NCI-H1417 (cell line): Measurements from ENCODE around the gene PGAP6.
A peak's percentile ranks its signal among the peaks of the same experiment; 100 is the strongest.
"Not testable (repeated sequence)": the region's sequence is repeated elsewhere in the genome, so short reads cannot be mapped to it uniquely, and the experiment has no call there.

Experiments used
- DNase-seq, 3 experiments: peaks; one replicate each; lab custom pipeline; 2025; lab: John Stamatoyannopoulos, UW

The PGAP6 gene, protein sequence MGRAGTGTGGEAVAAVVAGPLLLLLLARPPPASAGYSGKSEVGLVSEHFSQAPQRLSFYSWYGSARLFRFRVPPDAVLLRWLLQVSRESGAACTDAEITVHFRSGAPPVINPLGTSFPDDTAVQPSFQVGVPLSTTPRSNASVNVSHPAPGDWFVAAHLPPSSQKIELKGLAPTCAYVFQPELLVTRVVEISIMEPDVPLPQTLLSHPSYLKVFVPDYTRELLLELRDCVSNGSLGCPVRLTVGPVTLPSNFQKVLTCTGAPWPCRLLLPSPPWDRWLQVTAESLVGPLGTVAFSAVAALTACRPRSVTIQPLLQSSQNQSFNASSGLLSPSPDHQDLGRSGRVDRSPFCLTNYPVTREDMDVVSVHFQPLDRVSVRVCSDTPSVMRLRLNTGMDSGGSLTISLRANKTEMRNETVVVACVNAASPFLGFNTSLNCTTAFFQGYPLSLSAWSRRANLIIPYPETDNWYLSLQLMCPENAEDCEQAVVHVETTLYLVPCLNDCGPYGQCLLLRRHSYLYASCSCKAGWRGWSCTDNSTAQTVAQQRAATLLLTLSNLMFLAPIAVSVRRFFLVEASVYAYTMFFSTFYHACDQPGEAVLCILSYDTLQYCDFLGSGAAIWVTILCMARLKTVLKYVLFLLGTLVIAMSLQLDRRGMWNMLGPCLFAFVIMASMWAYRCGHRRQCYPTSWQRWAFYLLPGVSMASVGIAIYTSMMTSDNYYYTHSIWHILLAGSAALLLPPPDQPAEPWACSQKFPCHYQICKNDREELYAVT

GRCh38 chr16:381789-382717 lies at the start of gene PGAP6:
TSS of gene PGAP6 (minus strand) at chr16:381978. CDS start at chr16:381821, 157 bp downstream.
- DNase-seq = peak; percentile 59 to 89 (median 63)

GRCh38 chr16:430904-431303 lies 49.1 kb upstream of the PGAP6 start:
- no peak for DNase-seq

DNA sequence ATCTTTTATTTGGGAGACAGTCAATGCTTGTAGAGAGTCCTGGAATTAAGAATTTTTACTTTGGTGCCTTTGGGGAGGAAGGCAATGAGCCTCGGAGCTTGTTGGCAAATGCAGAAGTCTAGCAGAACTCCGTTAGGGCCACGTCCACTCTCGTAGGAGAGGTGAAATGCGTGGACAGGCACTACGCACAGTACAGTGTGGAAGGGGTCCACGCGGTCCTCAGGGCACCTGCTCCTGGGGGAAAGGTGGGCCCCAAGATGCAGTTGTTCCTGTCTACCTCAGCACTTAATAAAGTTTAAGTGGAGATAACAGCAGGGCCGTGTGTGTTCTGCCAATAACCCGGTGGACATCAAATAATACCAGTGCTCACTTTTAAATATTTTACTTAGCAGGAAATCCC lies 45.5 kb upstream of the PGAP6 start:
- DNase-seq = no peak

GRCh38 chr16:426906-427249 lies 45.1 kb upstream of the PGAP6 start:
- DNase-seq = peak in 1 of 3 experiments; percentile 49

- DNase-seq = peak in 2 of 3 experiments; percentile 51 to 57
Measured at GRCh38 chr16:426115-426905, 44.5 kb upstream of the PGAP6 start.

DNA sequence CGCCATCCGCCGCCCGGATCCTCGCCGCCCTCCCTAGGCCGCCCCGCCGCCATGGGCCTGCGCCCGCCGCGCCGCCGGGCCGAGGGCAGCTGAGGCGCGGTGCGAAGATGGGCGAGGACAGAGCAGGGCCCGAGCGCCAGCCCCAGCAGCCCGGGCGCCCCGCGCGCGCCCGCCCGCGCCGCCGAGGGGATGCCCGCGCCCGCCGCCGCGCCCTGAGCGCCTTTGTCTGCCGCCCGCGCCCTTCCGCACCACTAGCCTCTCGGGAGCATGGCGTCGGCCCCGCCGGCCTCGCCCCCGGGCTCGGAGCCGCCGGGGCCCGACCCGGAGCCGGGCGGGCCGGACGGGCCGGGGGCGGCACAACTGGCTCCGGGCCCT lies 43.9 kb upstream of the PGAP6 start:
- no peak for DNase-seq

DNA sequence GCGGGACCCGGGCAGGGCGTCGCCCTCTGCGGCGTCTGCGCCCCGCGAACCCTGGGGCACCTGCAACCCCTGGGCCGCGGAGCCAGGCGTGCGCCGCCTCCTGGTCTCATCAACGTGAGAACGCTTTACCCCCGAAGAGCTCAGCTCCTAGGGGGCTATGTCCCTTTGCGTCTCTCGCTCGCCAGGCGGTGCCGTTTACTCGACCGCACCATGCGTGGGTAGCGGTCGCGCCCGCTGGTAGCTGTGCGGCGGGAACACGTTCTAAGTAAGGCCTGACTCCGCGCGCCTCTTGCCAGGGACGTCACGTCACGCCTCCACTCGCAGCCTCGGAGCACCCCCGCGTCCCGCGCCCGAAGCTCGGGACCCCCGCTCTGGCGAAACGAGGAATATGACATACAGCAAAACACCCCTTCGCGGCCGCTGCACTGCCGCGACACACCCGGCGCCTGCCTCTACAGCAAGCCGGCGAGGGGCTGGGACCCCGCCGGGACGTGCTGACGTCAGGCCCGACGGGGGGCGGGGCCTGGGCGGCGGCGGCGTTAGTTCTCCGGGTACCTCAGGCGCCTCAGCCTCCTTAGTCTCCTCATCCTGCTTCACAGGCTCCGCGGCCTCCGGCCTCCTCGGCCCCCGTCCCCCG lies 43.4 kb upstream of the PGAP6 start, which contains the start of gene RAB11FIP3:
Gene RAB11FIP3, plus strand, starts transcription at position 568 of the 637 bp plus-strand sequence. CDS start 358 bp downstream, outside the sequence.
- DNase-seq = peak; percentile 86 to 95 (median 91)

DNA sequence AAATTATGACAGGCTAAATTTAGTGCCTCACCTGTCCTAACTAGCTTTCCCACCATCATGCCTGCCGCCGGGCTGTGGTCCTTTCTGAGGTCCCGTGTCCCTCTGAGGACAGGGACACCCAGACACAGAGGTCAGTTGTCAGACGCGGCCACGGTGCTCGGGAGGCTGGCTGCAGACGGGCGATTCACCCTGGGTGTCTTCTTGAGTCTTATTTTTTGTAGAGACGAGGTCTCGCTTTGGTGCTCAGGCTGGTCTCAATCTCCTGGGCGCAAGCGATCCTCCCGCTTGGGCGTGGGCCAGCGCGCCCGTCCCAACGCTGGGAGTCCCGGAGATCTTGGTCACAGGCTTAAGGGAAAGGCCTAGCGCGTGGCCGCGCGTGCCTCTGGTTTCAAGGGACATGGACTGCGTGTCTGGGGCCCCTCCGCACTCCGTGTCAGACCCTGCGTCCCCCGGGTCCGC lies 42.9 kb upstream of the PGAP6 start:
- DNase-seq = no peak

DNA sequence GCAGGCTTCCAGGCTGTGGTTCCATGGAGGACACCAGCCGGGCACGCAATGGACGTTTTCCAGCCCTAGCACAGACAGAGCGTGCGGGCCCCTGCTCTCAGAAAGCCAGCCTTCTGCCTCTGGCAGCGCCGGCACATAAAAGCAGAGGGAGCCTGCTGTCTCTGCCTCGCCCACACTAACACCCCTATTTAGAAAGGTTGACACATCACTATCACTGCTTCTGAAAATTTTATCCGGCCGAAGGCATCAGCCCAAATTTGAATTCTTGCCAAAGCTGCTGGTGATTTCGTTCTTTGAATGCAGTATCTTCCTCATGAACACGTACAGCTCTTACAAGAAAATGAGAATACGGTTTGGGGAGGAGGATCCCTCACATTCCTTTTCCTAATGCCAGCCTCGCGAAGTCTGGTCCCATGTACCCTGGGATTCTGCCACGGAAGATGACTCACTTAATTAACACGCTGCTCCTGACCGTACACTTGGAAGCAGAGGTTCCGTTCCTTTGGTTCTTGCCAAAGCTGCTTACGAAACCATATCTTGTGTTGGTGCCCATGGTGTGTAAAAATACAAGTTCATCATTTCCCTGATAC lies 42.4 kb upstream of the PGAP6 start:
- peak in 2 of 3 experiments; percentile 26 to 57 for DNase-seq

DNA sequence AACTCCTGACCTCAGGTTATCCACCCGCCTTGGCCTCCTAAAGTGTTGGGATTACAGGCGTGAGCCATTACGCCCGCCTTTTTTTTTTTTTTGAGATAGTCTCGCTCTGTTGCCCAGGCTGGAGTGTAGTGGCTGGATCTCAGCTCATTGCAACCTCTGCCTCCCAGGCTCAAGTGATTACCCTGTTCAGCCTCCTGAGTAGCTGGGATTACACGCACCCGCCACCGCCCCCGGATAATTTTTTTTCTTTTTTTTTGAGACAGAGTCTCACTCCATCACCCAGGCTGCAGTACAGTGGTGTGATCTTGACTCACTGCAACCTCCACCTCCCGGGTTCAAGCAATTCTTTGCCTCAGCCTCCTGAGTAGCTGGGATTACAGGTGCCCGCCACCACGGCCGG lies 40.4 kb upstream of the PGAP6 start:
- DNase-seq = not testable (repeated sequence)

- not testable (repeated sequence) for DNase-seq
Measured at GRCh38 chr16:415170-415498, 33.4 kb upstream of the PGAP6 start.

GRCh38 chr16:414395-415169 lies 32.8 kb upstream of the PGAP6 start:
- no peak for DNase-seq

GRCh38 chr16:411576-412265 lies 29.9 kb upstream of the PGAP6 start:
- DNase-seq = no peak

GRCh38 chr16:410516-411178 lies 28.9 kb upstream of the PGAP6 start:
- no peak for DNase-seq

DNA sequence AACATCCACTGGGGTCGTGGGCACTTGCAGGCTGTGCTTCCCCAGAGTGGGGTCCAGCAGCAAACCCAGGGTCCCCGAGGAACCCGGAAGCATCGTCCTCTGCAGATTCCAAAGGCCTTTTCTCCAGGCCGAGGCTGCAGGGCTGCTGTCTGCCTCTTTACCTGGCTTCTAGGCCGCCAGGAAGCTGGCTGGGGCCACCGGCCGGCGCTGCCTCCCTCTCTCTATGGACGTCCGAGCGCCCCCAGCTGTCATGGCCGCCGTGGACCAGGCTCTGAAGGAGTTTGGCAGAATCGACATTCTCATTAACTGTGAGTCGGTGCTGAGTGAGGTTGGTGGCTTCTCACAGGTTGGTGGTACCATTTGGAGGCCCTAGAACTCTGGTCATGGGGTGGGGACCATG lies 25.5 kb upstream of the PGAP6 start:
- DNase-seq = no peak

DNA sequence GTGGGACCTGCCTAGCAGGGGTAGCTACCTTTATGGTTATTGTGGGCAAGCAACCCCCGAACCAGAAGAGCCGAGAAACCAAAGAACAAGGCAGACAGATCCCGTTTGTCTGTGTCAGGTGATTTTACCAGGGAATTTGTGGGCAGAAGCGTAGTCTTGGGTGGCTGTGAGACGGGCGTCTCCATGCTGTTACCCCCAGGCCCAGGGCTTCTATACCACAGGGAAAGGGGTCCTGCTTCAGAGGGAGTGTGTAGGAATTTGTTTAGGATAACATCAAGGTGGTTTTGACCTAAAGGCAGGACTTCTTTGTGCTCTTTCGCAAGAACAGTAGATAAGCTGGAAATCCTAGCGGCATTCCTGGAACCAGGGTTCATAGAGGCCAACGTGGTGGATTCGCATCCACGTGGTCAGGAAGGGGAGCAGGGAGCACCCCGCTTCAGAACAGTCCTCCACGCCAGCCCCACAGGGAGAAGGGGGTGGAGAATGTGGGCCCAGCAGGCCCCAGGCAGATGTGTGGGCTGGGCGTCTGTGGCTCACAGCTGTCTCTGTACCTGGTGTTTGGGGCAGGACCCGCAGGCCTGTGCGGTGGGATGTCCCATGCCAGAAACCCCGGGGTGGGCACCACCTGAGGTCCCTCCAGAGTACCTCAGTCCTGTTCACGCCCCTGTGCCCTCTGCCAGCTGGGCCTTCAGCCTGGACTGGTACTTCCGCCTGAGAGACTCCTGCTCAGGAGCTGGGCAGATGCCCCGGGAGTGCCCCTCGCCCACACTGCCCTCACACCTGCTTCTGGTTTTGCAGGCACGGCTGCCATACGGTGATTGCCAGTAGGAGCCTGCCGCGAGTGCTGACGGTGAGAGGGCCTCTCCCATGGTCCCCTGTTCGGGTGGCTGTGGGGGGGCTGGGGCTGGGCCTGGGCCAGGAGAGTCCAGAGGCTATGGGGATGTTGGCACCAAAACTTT lies 24.0 kb upstream of the PGAP6 start:
- DNase-seq = no peak

DNA sequence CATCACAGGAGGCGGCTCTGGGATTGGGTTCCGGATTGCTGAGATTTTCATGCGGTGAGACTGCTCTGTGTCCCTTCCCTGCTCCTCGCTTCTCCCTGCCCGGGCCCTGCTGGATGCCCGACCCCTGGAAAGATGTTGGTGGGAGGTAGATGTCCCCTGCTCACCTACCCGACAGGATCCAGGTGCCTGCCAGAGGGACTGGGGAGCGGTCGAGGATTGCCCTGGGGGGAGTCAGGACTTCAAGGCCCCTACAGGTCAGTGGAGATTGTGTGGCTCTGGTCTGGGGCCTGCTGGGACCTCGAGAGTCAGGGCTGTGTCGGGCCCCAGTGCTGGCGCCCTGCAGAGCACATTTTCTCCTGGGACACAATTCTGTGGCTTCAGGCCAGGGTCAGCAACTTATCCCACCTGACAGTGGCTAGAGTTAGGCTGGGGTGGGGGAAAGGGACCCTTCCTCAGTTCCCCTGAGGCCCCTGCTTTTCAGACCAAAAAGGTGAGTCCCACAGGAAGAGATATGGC lies 23.3 kb upstream of the PGAP6 start:
- DNase-seq = no peak
